HepG2 (cell line): ENCODE measurements around the gene WBP1. TPM values are rescaled to one million over a fixed set of nuclear protein-coding genes. Genes with fewer than 3 reads are reported as not detected.

ENCODE experiments used
- GATA4 ChIP-seq: sonication (generic); IDR thresholded peaks from 2 replicates; pipeline ENCODE4 v1.6.1; 2016; ENCODE audit warnings: antibody characterized with exemption, low read depth, borderline replicate concordance
- MIER2 ChIP-seq: IDR thresholded peaks from 2 replicates; pipeline ENCODE4 v1.6.1; 2016; ENCODE audit warnings: missing biosample characterization, missing genetic modification reagents
- NCOR1 ChIP-seq: fragments of 200-600 bp; sonication (generic); IDR thresholded peaks from 2 replicates; pipeline ENCODE4 v1.7.0; 2017; ENCODE audit warnings: antibody characterized with exemption, low read length, borderline replicate concordance
- RBAK ChIP-seq: sonication (generic); formaldehyde crosslinking; IDR thresholded peaks from 2 replicates; pipeline ENCODE4 v1.5.1; 2020; ENCODE audit warnings: mild to moderate bottlenecking, missing genetic modification reagents
- SNRNP70 ChIP-seq: fragments of 200-400 bp; formaldehyde crosslinking; IDR thresholded peaks from 2 replicates; pipeline ENCODE4 v1.6.1; 2017; ENCODE audit warnings: mild to moderate bottlenecking, low read depth, low read length, moderate library complexity
- ZBED4 ChIP-seq: sonication (generic); formaldehyde crosslinking; IDR thresholded peaks from 2 replicates; pipeline ENCODE4 v1.4.0; 2020; ENCODE audit warnings: missing genetic modification reagents, borderline replicate concordance
- ZFP90 ChIP-seq: sonication (generic); formaldehyde crosslinking; IDR thresholded peaks from 2 replicates; pipeline ENCODE4 v1.8.0; 2022; ENCODE audit warnings: missing genetic modification reagents, mild to moderate bottlenecking, inconsistent platforms, borderline replicate concordance
- ZNF280D ChIP-seq: sonication (generic); formaldehyde crosslinking; IDR thresholded peaks from 2 replicates; pipeline ENCODE4 v1.5.1; 2020; ENCODE audit warnings: mild to moderate bottlenecking, missing genetic modification reagents
- ZNF317 ChIP-seq: sonication (generic); formaldehyde crosslinking; IDR thresholded peaks from 2 replicates; pipeline ENCODE4 v1.5.0; 2020; ENCODE audit warnings: mild to moderate bottlenecking, missing genetic modification reagents
- ZNF570 ChIP-seq: sonication (generic); formaldehyde crosslinking; IDR thresholded peaks from 2 replicates; pipeline ENCODE4 v1.4.0; 2020; ENCODE audit warnings: mild to moderate bottlenecking, missing genetic modification reagents, borderline replicate concordance
- ZNF772 ChIP-seq: sonication (generic); formaldehyde crosslinking; IDR thresholded peaks from 2 replicates; pipeline ENCODE4 v1.5.0; 2020; ENCODE audit warnings: mild to moderate bottlenecking, missing genetic modification reagents
- ZNF777 ChIP-seq: sonication (generic); formaldehyde crosslinking; IDR thresholded peaks from 2 replicates; pipeline ENCODE4 v1.4.0; 2020; ENCODE audit warnings: missing genetic modification reagents
- ZNF878 ChIP-seq: sonication (generic); formaldehyde crosslinking; IDR thresholded peaks from 2 replicates; pipeline ENCODE4 v1.8.1; 2023; ENCODE audit warnings: mild to moderate bottlenecking, missing genetic modification reagents, moderate library complexity
- ZSCAN30 ChIP-seq: sonication (generic); formaldehyde crosslinking; IDR thresholded peaks from 2 replicates; pipeline ENCODE4 v1.5.0; 2020; ENCODE audit warnings: mild to moderate bottlenecking, missing genetic modification reagents
- polyA plus RNA-seq, 8 experiments: library from polyadenylated mRNA; depleted of rRNA in 3 of 8; stranded (reverse) in 7 of 8; unstranded in 1 of 8; fragments of >200 nt; fragmentation: Illumina TruSeq in 4 of 8; extraction: Trizol in 4 of 8; gene quantifications; 2 replicates each; pipeline versions ENCODE4 v1.2.1 to v1.2.3, GENCODE V29; 2011 to 2016; ENCODE audit warnings: low read depth in 4 of 8, missing spikeins in 1 of 8, mixed read lengths in 1 of 8; ENCODE audit not compliant: insufficient read depth in 1 of 8
- total RNA-seq, 5 experiments: library from RNA; depleted of rRNA; stranded (reverse); fragments of >200 nt; fragmentation: Illumina TruSeq; extraction: Trizol; gene quantifications; 2 replicates each; pipeline ENCODE4 v1.2.3, GENCODE V29; 2016; ENCODE audit warnings: low read depth in 1 of 5
- TF ChIP-seq, protein P1 (sequence below): sonication (generic); formaldehyde crosslinking; IDR thresholded peaks from 2 replicates; pipeline ENCODE4 v1.8.0; 2022; ENCODE audit warnings: missing genetic modification reagents, mild to moderate bottlenecking, moderate library complexity, borderline replicate concordance
- TF ChIP-seq, protein P2 (sequence below), 2 experiments: sonication (generic) in 1 of 2; formaldehyde crosslinking in 1 of 2; IDR thresholded peaks; 2 replicates each; pipeline versions ENCODE4 v1.5.1 to v1.6.1; 2011 to 2020; ENCODE audit warnings: borderline replicate concordance in 1 of 2, low read depth in 1 of 2, low read length in 1 of 2, mild to moderate bottlenecking in 1 of 2, missing genetic modification reagents in 1 of 2, moderate library complexity in 1 of 2

The WBP1 gene
- total and polyA plus RNA-seq, 2 of the 13 experiments (the other 11 are each of a cell fraction or from before 2014, with no cell fraction given) = 38.8 to 85.7 TPM

GRCh38 chr2:74488643-74489481 is 30.6 kb downstream of the WBP1 start (continued):
- TF ChIP-seq, protein P1, sequence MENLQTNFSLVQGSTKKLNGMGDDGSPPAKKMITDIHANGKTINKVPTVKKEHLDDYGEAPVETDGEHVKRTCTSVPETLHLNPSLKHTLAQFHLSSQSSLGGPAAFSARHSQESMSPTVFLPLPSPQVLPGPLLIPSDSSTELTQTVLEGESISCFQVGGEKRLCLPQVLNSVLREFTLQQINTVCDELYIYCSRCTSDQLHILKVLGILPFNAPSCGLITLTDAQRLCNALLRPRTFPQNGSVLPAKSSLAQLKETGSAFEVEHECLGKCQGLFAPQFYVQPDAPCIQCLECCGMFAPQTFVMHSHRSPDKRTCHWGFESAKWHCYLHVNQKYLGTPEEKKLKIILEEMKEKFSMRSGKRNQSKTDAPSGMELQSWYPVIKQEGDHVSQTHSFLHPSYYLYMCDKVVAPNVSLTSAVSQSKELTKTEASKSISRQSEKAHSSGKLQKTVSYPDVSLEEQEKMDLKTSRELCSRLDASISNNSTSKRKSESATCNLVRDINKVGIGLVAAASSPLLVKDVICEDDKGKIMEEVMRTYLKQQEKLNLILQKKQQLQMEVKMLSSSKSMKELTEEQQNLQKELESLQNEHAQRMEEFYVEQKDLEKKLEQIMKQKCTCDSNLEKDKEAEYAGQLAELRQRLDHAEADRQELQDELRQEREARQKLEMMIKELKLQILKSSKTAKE (CRISPR knock-in tag) = peak; percentile 83
- TF ChIP-seq RBAK = peak; percentile 18; the same call in 1 of the 2 replicates
- peak; percentile 2; the same call in 1 of the 2 replicates for TF ChIP-seq ZFP90 (CRISPR knock-in tag)
- TF ChIP-seq, protein P2, sequence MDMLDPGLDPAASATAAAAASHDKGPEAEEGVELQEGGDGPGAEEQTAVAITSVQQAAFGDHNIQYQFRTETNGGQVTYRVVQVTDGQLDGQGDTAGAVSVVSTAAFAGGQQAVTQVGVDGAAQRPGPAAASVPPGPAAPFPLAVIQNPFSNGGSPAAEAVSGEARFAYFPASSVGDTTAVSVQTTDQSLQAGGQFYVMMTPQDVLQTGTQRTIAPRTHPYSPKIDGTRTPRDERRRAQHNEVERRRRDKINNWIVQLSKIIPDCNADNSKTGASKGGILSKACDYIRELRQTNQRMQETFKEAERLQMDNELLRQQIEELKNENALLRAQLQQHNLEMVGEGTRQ (IDR thresholded peaks at IDR 0.05; ENCODE audit: low read depth, low read length) = no peak
- TF ChIP-seq, protein P2 (CRISPR knock-in tag; IDR thresholded peaks at IDR 0.05; ENCODE audit: borderline replicate concordance) = no peak
- TF ChIP-seq ZNF570 (CRISPR knock-in tag) = no peak
- TF ChIP-seq NCOR1 = peak; percentile 98
- 0 out of 2 replicates have a peak, but pooled peaks have one; percentile 23 for TF ChIP-seq ZNF772
- TF ChIP-seq MIER2 (CRISPR knock-in tag) = peak; percentile 75; the same call in 1 of the 2 replicates
- no peak for TF ChIP-seq ZNF878 (CRISPR knock-in tag)
- TF ChIP-seq ZNF777 (CRISPR knock-in tag) = no peak
- TF ChIP-seq ZSCAN30 (CRISPR knock-in tag) = 0 out of 2 replicates have a peak, but pooled peaks have one; percentile 43
- TF ChIP-seq ZNF317 (CRISPR knock-in tag) = no peak
- TF ChIP-seq ZBED4 = 0 out of 2 replicates have a peak, but pooled peaks have one; percentile 52
- TF ChIP-seq GATA4 = peak; percentile 81; the same call in 1 of the 2 replicates
- no peak for TF ChIP-seq SNRNP70
- peak; percentile 53; the same call in 1 of the 2 replicates for TF ChIP-seq ZNF280D (CRISPR knock-in tag)
